ENCODE measurements around the gene PDE10A. TPM values are rescaled to one million over a fixed set of nuclear protein-coding genes. Genes with fewer than 3 reads are reported as not detected.

PDE10A gene
- total RNA-seq, 4 donors from 2014 or later: 0.54 to 4.4 (median 0.98) TPM

DNA sequence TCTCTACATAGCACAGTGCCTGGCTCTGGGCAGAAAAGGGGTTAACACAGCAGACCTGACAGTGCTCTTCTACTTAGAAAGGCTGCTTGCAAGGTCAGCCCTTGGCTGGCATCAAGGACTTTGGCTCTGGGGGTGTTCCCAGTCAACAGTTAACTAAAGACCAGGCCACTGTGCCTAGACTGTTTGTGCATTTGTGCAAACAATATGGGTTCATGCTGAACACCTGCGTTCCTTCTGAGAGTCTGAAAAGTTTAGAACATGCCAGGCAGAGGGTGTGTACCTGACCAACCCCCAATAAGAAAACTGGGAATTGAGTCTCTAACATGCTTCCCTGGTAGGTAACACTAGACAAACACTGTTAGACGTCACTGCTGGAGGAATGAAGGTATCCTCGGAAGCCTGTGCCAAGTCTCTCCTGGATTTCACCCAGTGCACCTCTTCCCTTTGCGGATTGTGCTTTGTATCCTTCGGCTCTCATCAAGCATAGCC is 110.7 kb downstream of the PDE10A start:
- intact Hi-C loops (cut with DNase I; ENCODE audit: low total_unique reads): loop anchor here (10.0 kb wide), 1 partner anchor 1817 kb away; no protein-coding TSS in a partner anchor
- TF ChIP-seq, protein P1, sequence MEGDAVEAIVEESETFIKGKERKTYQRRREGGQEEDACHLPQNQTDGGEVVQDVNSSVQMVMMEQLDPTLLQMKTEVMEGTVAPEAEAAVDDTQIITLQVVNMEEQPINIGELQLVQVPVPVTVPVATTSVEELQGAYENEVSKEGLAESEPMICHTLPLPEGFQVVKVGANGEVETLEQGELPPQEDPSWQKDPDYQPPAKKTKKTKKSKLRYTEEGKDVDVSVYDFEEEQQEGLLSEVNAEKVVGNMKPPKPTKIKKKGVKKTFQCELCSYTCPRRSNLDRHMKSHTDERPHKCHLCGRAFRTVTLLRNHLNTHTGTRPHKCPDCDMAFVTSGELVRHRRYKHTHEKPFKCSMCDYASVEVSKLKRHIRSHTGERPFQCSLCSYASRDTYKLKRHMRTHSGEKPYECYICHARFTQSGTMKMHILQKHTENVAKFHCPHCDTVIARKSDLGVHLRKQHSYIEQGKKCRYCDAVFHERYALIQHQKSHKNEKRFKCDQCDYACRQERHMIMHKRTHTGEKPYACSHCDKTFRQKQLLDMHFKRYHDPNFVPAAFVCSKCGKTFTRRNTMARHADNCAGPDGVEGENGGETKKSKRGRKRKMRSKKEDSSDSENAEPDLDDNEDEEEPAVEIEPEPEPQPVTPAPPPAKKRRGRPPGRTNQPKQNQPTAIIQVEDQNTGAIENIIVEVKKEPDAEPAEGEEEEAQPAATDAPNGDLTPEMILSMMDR (IDR thresholded peaks at IDR 0.05): no peak
- TF ChIP-seq POLR2A (IDR thresholded peaks at IDR 0.05): no peak
- DNase-seq (ENCODE audit: low spot score in 2 of 2): no peak
- H3K4me3 ChIP-seq (ENCODE audit: low read depth, poor library complexity, severe bottlenecking): no peak overlapping the region
- 59 to 63% methylated on average over 5 of the region's 5 CpGs for WGBS, 2 donors

DNA sequence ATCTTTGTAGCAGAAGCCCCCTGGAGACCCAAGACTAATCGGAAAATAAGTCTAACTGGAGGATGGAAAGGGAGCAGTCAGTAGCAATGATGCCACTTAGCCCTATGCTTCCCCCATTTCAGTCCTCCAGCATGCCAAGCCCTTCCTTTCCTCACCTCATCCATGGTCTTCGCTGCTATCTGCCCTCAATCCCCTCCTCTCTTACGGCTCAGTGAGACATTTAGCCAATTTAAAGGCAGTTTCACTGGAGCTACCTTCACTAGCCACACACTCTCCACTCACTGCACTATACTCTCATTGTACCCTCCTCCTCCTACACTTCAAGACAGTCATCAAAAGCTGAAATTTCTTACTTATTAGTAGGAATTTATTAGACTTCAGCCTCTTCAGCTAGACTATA is 111.2 kb downstream of the PDE10A start:
- TF ChIP-seq, protein P1 (IDR thresholded peaks at IDR 0.05): no peak
- no peak for TF ChIP-seq POLR2A (IDR thresholded peaks at IDR 0.05)
- no peak overlapping the region for H3K4me3 ChIP-seq (ENCODE audit: low read depth, poor library complexity, severe bottlenecking)
- WGBS, 2 donors: 73 to 78% methylated on average over 3 of the region's 3 CpGs
- intact Hi-C loops (cut with DNase I; ENCODE audit: low total_unique reads): loop anchor here (10.0 kb wide), 1 partner anchor 1817 kb away; no protein-coding TSS in a partner anchor
- DNase-seq (ENCODE audit: low spot score in 2 of 2): no peak

DNA sequence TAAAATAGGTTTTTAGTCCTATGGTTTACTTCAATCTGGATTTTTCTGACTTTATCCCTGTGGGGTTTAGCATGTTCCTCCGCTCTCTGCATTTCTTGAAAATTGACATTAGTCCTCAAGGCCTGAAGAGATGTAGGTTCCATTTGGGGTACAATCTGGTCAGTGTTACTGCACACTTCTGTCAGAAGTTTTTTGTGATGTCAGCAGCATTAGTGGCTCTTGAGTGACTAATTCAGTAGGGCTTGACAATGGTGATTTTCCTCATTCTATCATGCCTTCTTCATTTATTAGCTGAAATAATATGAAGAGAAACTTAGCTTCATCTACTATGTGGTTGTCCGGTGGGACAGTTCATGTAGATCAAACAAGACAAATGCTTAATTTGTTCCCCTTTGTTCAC is 114.6 kb downstream of the PDE10A start:
- H3K4me3 ChIP-seq (ENCODE audit: low read depth, poor library complexity, severe bottlenecking): no peak overlapping the region
- intact Hi-C loops (cut with DNase I; ENCODE audit: low total_unique reads): no loop called here
- WGBS, 2 donors: 96% methylated on average over 2 of the region's 2 CpGs
- TF ChIP-seq, protein P1 (IDR thresholded peaks at IDR 0.05): no peak
- no peak for TF ChIP-seq POLR2A (IDR thresholded peaks at IDR 0.05)
- no peak for DNase-seq (ENCODE audit: low spot score in 2 of 2)

DNA sequence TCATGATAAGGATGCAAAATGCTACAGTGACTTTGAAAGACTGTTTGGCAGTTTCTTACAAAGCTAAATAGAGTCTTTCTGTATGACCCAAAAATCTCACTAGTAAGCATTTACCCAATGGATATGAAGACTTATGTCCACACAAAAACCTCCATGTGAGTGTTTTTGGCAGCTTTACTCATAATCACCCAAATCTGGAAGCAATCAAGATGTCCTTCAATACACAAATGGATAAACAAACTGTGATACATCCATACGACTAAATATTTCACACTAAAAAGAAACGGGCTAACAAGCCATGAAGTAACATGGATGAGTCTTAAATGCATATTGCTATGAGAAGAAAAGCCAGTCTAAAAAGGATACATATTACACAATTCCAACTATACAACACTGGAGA is 117.2 kb downstream of the PDE10A start:
- intact Hi-C loops (cut with DNase I; ENCODE audit: low total_unique reads): no loop called here
- no peak for DNase-seq (ENCODE audit: low spot score in 2 of 2)
- no peak for TF ChIP-seq POLR2A (IDR thresholded peaks at IDR 0.05)
- TF ChIP-seq, protein P1 (IDR thresholded peaks at IDR 0.05): no peak
- WGBS, 2 donors: 50 to 68% methylated on average over 2 of the region's 2 CpGs
- H3K4me3 ChIP-seq (ENCODE audit: low read depth, poor library complexity, severe bottlenecking): no peak overlapping the region

DNA sequence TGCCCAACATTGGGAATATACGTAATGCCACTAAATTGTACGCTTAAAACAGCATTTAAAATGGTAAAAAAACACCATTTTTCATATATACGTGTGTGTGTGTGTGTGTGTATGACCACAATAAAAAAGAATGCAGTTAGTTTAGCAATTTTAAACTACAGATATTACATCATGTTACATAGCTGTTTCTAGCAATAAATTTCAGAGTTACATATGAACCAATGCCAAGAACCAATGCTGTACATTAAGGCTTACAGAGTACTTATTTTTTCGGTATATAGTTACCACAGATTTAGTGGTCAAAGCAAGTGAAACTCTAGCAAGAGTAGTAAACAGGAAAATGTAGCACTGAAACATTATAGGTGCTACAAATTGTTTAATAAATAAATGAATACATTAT is 119.3 kb downstream of the PDE10A start:
- intact Hi-C loops (cut with DNase I; ENCODE audit: low total_unique reads): no loop called here
- H3K4me3 ChIP-seq (ENCODE audit: low read depth, poor library complexity, severe bottlenecking): no peak overlapping the region
- 76 to 82% methylated on average over 4 of the region's 4 CpGs for WGBS, 2 donors
- no peak for TF ChIP-seq POLR2A (IDR thresholded peaks at IDR 0.05)
- TF ChIP-seq, protein P1 (IDR thresholded peaks at IDR 0.05): no peak
- DNase-seq (ENCODE audit: low spot score in 2 of 2): no peak

DNA sequence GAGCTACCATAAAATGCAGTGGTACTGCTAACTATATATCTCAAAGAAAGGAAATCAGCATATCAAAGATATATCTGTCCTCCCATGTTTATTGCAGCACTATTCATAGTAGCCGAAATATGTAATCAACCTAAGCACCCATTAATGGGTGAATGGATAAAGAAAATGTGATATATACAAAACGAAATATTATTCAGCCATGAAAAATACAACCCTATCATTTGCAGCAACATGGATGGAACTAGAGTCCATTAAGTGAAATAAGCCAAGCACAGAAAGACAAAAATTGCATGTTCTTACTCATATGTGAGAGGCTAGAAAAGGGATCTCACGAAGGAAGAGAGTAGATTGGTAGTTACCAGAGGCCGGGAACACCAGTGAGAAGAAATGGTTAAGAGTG is 126.1 kb downstream of the PDE10A start:
- intact Hi-C loops (cut with DNase I; ENCODE audit: low total_unique reads): no loop called here
- WGBS, 2 donors: 88 to 90% methylated on average over 4 of the region's 4 CpGs
- no peak for DNase-seq (ENCODE audit: low spot score in 2 of 2)
- H3K4me3 ChIP-seq (ENCODE audit: low read depth, poor library complexity, severe bottlenecking): no peak overlapping the region
- no peak for TF ChIP-seq POLR2A (IDR thresholded peaks at IDR 0.05)
- TF ChIP-seq, protein P1 (IDR thresholded peaks at IDR 0.05): no peak
